ENCODE measurements around the gene MISP.

DNA sequence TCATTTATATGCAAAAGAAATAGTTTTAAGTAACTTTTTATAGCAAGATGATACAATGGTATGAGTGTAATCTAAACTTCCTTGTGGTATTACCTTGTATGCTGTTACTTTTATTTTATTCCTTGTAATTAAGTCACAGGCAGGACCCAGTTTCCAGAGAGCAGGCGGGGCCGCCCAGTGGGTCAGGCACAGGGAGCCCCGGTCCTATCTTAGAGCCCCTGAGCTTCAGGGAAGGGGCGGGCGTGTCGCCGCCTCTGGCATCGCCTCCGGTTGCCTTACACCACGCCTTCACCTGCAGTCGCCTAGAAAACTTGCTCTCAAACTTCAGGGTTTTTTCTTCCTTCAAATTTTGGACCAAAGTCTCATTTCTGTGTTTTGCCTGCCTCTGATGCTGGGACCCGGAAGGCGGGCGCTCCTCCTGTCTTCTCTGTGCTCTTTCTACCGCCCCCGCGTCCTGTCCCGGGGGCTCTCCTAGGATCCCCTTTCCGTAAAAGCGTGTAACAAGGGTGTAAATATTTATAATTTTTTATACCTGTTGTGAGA, 60.7 kb downstream of the MISP start:
- TF ChIP-seq CTCF (conservative IDR thresholded peaks at IDR 0.05) = no peak
- no peak for TF ChIP-seq ZFX (IDR thresholded peaks at IDR 0.05)

Data from C4-2B (cell line).